Heart left ventricle (tissue), 16 donors: ENCODE results near the gene SH3GL3. TPM values are rescaled to one million over a fixed set of nuclear protein-coding genes. Genes with fewer than 3 reads are reported as not detected.

Experiments
- ATAC-seq, 4 donors: fragments of 200-7000 bp; cut with Tn5 transposase; one replicate each; pipeline ENCODE4 v1.9.1; 2020 to 2022; ENCODE audit warnings: moderate library complexity in 4 of 4, mild to moderate bottlenecking in 3 of 4, moderate number of reproducible peaks in 1 of 4
- DNase-seq, 5 donors: peaks; one replicate each; pipeline ENCODE4 v3.0.0-alpha.2; 2020
- H3K27ac ChIP-seq, 12 donors: fragments of 200-600 bp; sonication (generic) in 4 of 12; one replicate each; pipeline versions ENCODE4 v1.5.0 to v1.8.0; 2016 to 2022; ENCODE audit warnings: mild to moderate bottlenecking in 2 of 12
- H3K27me3 ChIP-seq, 9 donors: fragments of 200-600 bp; sonication (generic) in 2 of 9; one replicate each; pipeline versions ENCODE4 v1.5.1 to v1.8.0; 2016 to 2022; ENCODE audit warnings: mild to moderate bottlenecking in 3 of 9
- H3K36me3 ChIP-seq, 9 donors: fragments of 200-600 bp; sonication (generic) in 2 of 9; one replicate each; pipeline versions ENCODE4 v1.5.0 to v1.8.0; 2018 to 2022; ENCODE audit warnings: mild to moderate bottlenecking in 2 of 9
- H3K4me1 ChIP-seq, 12 donors: fragments of 200-600 bp; sonication (generic) in 4 of 12; one replicate each; pipeline versions ENCODE4 v1.5.0 to v1.8.0; 2016 to 2022; ENCODE audit warnings: mild to moderate bottlenecking in 3 of 12
- H3K4me3 ChIP-seq, 12 donors: fragments of 200-600 bp; sonication (generic) in 4 of 12; one replicate each; pipeline versions ENCODE4 v1.5.0 to v1.8.0; 2017 to 2022; ENCODE audit warnings: mild to moderate bottlenecking in 9 of 12, moderate library complexity in 4 of 12
- H3K9me3 ChIP-seq, 12 donors: fragments of 200-600 bp; sonication (generic) in 4 of 12; one replicate each; pipeline versions ENCODE4 v1.5.0 to v1.8.0; 2016 to 2022; ENCODE audit warnings: mild to moderate bottlenecking in 1 of 12
- POLR2A ChIP-seq, 2 donors: fragments of 450-650 bp; IDR thresholded peaks; one replicate each; pipeline ENCODE4 v1.6.1; 2017; ENCODE audit warnings: antibody characterized with exemption in 2 of 2, mild to moderate bottlenecking in 2 of 2, moderate library complexity in 2 of 2
- WGBS, 4 donors: extraction: QIAGEN DNeasy Blood & Tissue Kit in 2 of 4; methylation state at CpG; one replicate each; pipeline versions ENCODE4 v1.1.5 to v1.1.7; 2013 to 2018; 5-methylcytosine and 5-hydroxymethylcytosine counted together
- intact Hi-C, 10 donors: fragments of 100-400 bp; cut with DNase I; formaldehyde crosslinking; loops; one replicate each; pipeline versions ENCODE4 v1.11.1 to v1.14.2; 2022
- polyA plus RNA-seq, 2 donors: library from polyadenylated mRNA; stranded (reverse); fragments of 200-250 nt; gene quantifications; one replicate each; pipeline ENCODE4 v1.2.3, GENCODE V29; 2013
- total RNA-seq, 9 donors: library from RNA; depleted of rRNA in 2 of 9; stranded (reverse); fragments of >200 nt in 2 of 9; fragmentation: NEBNext Ultra II Directional in 3 of 9; extraction: Animal tissue kit (Norgen Biotek cat#: 25700) in 3 of 9; gene quantifications; one replicate each; pipeline versions ENCODE4 v1.1.0 to v1.2.4, GENCODE V29; 2016 to 2023
- TF ChIP-seq, protein P1 (sequence below), 12 donors: fragments of 200-600 bp; sonication (generic) in 4 of 12; IDR thresholded peaks; one replicate each; pipeline versions ENCODE4 v1.5.0 to v1.8.0; 2018 to 2022; ENCODE audit warnings: antibody characterized with exemption in 12 of 12, mild to moderate bottlenecking in 5 of 12
- donor health status: ischemic (EF 13 %, LVEDD 7.1; RV severe dilation, severe dysfunction).
- donor health status: healthy with polysubstance abuse.
- donor health status: DM: no; HTN: yes; CAD: no.
- donor health status: DM: no; HTN: no; CAD: no.
- donor health status: ischemic (EF 25% LVEDD 6.9; RV normal size, moderate dysfunction).
- donor health status: ischemic (EF 25% LVEDD 5.7; RV mildly dilated, moderate dysfunction).
- donor health status: healthy.
- donor health status: DM: yes; HTN: yes; CAD: no.
- donor health status: ischemic (EF 35%, LVEDD 5.7; RV mildly dilated, moderate dysfunction).
- donor health status: nonischemic (EF 11% LVEDD 7.7; RV severe dilation, severe dysfunction).
- donor health status: DM: yes; HTN: yes; CAD: no.
- donor health status: PGD.
- donor health status: ischemic (EF 29% LVEDD 5.4; RV normal size, mild dysfunction).
- donor health status: nonischemic (EF 23%, LVEDD 6.1; RV moderate dilation, normal function).

The SH3GL3 gene
- total and polyA plus RNA-seq, 11 donors, result 0.91 TPM; not detected in 10

GRCh38 chr15:83498374-83498773, 51.2 kb downstream of the SH3GL3 start:
- 82 to 93% (median 89%) methylated on average over 1 of the region's 1 CpG for WGBS, 4 donors

GRCh38 chr15:83498801-83499200, 51.7 kb downstream of the SH3GL3 start:
- DNase-seq (no peak), ATAC-seq (no peak)
- H3K4me1 ChIP-seq, result no peaks in the 10 kb centered on the region
- WGBS, 4 donors, result 59 to 68% (median 62%) methylated on average over 3 of the region's 3 CpGs
- intact Hi-C loops, result no loop called here
- H3K9me3 ChIP-seq, result peaks cover 0 to 16% (median 3%) of the 10 kb centered on the region in 12 donors
- no peak overlapping the region for H3K4me3 ChIP-seq
- H3K36me3 ChIP-seq, result no peaks in the 10 kb centered on the region
- H3K27me3 ChIP-seq, result no peaks in the 10 kb centered on the region
- H3K27ac ChIP-seq, result no peak overlapping the region
- TF ChIP-seq POLR2A (IDR thresholded peaks at IDR 0.05), result no peak
- TF ChIP-seq, protein P1, sequence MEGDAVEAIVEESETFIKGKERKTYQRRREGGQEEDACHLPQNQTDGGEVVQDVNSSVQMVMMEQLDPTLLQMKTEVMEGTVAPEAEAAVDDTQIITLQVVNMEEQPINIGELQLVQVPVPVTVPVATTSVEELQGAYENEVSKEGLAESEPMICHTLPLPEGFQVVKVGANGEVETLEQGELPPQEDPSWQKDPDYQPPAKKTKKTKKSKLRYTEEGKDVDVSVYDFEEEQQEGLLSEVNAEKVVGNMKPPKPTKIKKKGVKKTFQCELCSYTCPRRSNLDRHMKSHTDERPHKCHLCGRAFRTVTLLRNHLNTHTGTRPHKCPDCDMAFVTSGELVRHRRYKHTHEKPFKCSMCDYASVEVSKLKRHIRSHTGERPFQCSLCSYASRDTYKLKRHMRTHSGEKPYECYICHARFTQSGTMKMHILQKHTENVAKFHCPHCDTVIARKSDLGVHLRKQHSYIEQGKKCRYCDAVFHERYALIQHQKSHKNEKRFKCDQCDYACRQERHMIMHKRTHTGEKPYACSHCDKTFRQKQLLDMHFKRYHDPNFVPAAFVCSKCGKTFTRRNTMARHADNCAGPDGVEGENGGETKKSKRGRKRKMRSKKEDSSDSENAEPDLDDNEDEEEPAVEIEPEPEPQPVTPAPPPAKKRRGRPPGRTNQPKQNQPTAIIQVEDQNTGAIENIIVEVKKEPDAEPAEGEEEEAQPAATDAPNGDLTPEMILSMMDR (IDR thresholded peaks at IDR 0.05), result no peak

More at GRCh38 chr15:83498374-83498773, 51.2 kb downstream of the SH3GL3 start:
- Histone ChIP-seq H3K27me3 (no peaks in the 10 kb centered on the region), H3K27ac (no peak overlapping the region), H3K36me3 (no peaks in the 10 kb centered on the region), H3K9me3 (peaks cover 0 to 16% (median 3%) of the 10 kb centered on the region in 12 donors), H3K4me3 (no peak overlapping the region), H3K4me1 (no peaks in the 10 kb centered on the region)
- TF ChIP-seq, protein P1 (IDR thresholded peaks at IDR 0.05), result no peak
- no peak for TF ChIP-seq POLR2A (IDR thresholded peaks at IDR 0.05)
- DNase-seq, result no peak
- intact Hi-C loops, result no loop called here
- ATAC-seq, result no peak

DNA sequence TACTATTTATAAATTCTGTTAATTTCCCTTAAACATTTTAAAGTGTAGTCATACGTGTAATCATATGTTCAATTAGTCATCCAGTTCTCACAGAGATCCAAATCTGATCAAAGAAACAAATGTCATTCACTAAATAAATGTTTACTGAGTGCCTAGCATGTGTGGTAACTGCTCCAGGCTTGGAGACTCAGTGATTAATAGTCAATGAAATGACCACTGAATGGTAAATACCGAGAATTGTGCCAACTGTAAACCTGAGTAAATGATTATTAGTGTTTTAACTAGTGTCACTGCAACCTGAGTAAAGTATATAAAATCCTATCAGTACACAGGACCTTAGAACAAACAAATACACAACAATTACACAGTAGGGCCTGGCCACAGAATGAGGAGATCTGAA, 52.3 kb downstream of the SH3GL3 start:
- 90 to 96% (median 92%) methylated on average over 2 of the region's 2 CpGs for WGBS, 4 donors
- Histone ChIP-seq H3K4me1 (no peaks in the 10 kb centered on the region), H3K4me3 (no peak overlapping the region), H3K36me3 (no peaks in the 10 kb centered on the region), H3K27ac (no peak overlapping the region), H3K27me3 (no peaks in the 10 kb centered on the region), H3K9me3 (peaks cover 0 to 16% (median 3%) of the 10 kb centered on the region in 12 donors)
- no peak for TF ChIP-seq POLR2A (IDR thresholded peaks at IDR 0.05)
- TF ChIP-seq, protein P1 (IDR thresholded peaks at IDR 0.05), result no peak
- DNase-seq, result no peak
- ATAC-seq, result no peak
- intact Hi-C loops, result no loop called here

DNA sequence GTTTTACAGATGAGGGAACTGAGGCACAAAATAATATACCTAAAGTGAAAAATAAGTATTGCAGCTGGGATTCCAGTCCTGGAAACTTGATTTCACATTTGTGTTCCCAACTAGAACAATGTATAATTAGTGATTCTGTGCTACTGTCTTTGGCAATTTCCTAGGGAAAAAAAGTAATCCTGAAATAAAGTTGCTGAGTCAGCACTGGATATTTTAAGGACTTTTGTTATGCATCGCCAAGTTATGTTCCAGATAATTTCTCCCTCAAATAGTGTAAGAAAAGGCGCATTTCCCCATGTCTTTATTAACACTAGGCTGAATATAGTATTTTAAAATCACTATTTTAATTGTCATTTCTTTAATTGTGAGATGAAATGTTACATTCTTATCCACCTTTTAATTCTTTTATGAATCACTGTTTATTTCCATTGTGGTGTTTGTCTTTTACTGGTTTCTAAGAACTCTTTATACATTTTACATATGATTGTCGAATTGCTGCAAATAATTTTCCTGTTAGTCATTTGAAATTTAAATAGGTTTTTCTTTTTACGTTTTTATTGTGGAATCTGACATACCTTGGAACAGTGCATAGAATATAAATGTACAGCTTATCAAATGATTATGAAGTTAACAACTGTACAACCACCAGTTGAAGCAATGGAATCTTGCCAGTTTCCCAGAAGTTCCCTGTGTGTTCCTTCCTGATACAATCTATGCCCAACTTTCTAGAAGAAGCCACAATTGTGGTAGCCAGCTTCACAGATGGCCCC, 56.6 kb downstream of the SH3GL3 start:
- DNase-seq (no peak), ATAC-seq (no peak)
- intact Hi-C loops, result no loop called here
- TF ChIP-seq, protein P1 (IDR thresholded peaks at IDR 0.05), result no peak
- TF ChIP-seq POLR2A (IDR thresholded peaks at IDR 0.05), result no peak
- Histone ChIP-seq H3K36me3 (no peaks in the 10 kb centered on the region), H3K9me3 (peaks cover 0 to 3% (median 0%) of the 10 kb centered on the region in 12 donors), H3K4me3 (no peak overlapping the region), H3K4me1 (no peaks in the 10 kb centered on the region), H3K27me3 (no peaks in the 10 kb centered on the region), H3K27ac (no peak overlapping the region)
- WGBS, 4 donors, result 70 to 83% (median 82%) methylated on average over 4 of the region's 4 CpGs
